CD4-positive, CD25-positive, alpha-beta regulatory T cell (primary cell): Measurements from ENCODE around the gene JAG2. TPM values are rescaled to one million over a fixed set of nuclear protein-coding genes. Genes with fewer than 3 reads are reported as not detected.

Experiments
- ATAC-seq, 2 donors: fragments of 150-1000 bp; cut with Tn5 transposase; one replicate each; pipeline ENCODE4 v1.10.0; 2021; ENCODE audit warnings: low read depth in 2 of 2, moderate number of reproducible peaks in 2 of 2, moderate library complexity in 1 of 2
- DNase-seq, 3 donors: peaks; one replicate each; pipeline versions ENCODE4 v3.0.0 to v3.0.0-alpha.2; 2012 to 2022; ENCODE audit warnings: mixed read lengths in 1 of 3
- H3K27ac ChIP-seq: one replicate; pipeline ENCODE4 v1.7.0; 2013; ENCODE audit warnings: mild to moderate bottlenecking, low read length; ENCODE audit not compliant: insufficient read depth, poor library complexity, severe bottlenecking
- H3K27me3 ChIP-seq: one replicate; pipeline ENCODE4 v1.7.0; 2013; ENCODE audit warnings: low read length; ENCODE audit not compliant: control insufficient read depth, insufficient read depth
- H3K36me3 ChIP-seq: one replicate; pipeline ENCODE4 v1.7.0; 2013; ENCODE audit warnings: mild to moderate bottlenecking, low read length, moderate library complexity; ENCODE audit not compliant: control insufficient read depth, insufficient read depth
- H3K4me1 ChIP-seq: 2 replicates; pipeline ENCODE4 v1.7.0; 2013; ENCODE audit warnings: mild to moderate bottlenecking, low read length; ENCODE audit not compliant: insufficient read depth, control insufficient read depth, poor library complexity, severe bottlenecking
- H3K4me3 ChIP-seq: one replicate; pipeline ENCODE4 v1.7.0; 2013; ENCODE audit warnings: low read depth, mild to moderate bottlenecking, low read length, moderate library complexity
- H3K9me3 ChIP-seq, 2 experiments: 1 replicate in 1 of 2; 2 replicates in 1 of 2; pipeline ENCODE4 v1.7.0; 2013; ENCODE audit warnings: low read length in 2 of 2, mild to moderate bottlenecking in 1 of 2, moderate library complexity in 1 of 2; ENCODE audit not compliant: control insufficient read depth in 2 of 2
- H3K27ac Mint-ChIP-seq, 3 donors: one replicate each; pipeline ENCODE4 v1.8.0; 2020 to 2022; ENCODE audit warnings: mild to moderate bottlenecking in 3 of 3, mixed read lengths in 3 of 3, moderate library complexity in 2 of 3
- H3K27me3 Mint-ChIP-seq: one replicate; pipeline ENCODE4 v1.8.0; 2022; ENCODE audit warnings: mild to moderate bottlenecking, mixed read lengths
- H3K36me3 Mint-ChIP-seq: one replicate; pipeline ENCODE4 v1.8.0; 2020; ENCODE audit warnings: mixed read lengths
- H3K4me1 Mint-ChIP-seq, 4 donors: one replicate each; pipeline ENCODE4 v1.8.0; 2020 to 2022; ENCODE audit warnings: mixed read lengths in 4 of 4, mild to moderate bottlenecking in 1 of 4
- H3K4me3 Mint-ChIP-seq, 4 donors: one replicate each; pipeline ENCODE4 v1.8.0; 2020 to 2022; ENCODE audit warnings: mild to moderate bottlenecking in 4 of 4, mixed read lengths in 4 of 4, moderate library complexity in 3 of 4
- H3K9me3 Mint-ChIP-seq, 7 donors: one replicate each; pipeline ENCODE4 v1.8.0; 2020 to 2022; ENCODE audit warnings: mixed read lengths in 7 of 7, mild to moderate bottlenecking in 3 of 7, moderate library complexity in 2 of 7
- polyA plus RNA-seq, 4 donors: library from polyadenylated mRNA; unstranded; fragments of 300-500 nt; fragmentation: Illumina TruSeq; gene quantifications; one replicate each; pipeline ENCODE4 v1.2.3, GENCODE V29; 2021
- total RNA-seq: library from RNA; stranded (reverse); gene quantifications from one replicate; pipeline ENCODE4 v1.2.3, GENCODE V29; 2022

Gene JAG2
- total and polyA plus RNA-seq, 5 donors from 2014 or later = 0.05 to 1.4 (median 0.23) TPM; not detected in 2

DNA sequence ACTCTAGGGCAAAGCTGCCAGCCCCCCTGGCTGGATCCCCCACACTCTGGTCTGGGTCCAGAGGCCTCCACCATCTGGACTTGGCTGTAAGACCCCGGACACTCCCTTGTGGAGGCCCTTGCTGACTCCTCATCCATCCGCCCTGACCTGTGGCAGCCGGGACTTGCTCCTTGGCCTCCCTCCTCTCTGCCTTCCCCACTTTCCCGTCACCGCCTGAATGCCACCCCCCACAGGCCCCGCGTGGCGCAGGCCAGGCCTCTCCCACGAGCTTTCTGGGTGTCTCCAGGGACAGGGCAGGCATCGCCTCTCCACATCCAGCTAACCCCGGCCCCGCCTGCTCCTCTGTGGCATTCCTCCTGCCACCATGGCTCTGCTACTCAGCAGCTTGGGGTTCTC lies 14.1 kb downstream of the JAG2 start:
- no peak for DNase-seq
- ATAC-seq = no peak
- Mint-ChIP-seq H3K4me3 (no peak overlapping the region), H3K4me1 (no peaks in the 10 kb centered on the region), H3K9me3 (peaks cover 0 to 1% (median 0%) of the 10 kb centered on the region in 7 donors), H3K36me3 (no peaks in the 10 kb centered on the region), H3K27ac (no peak overlapping the region), H3K27me3 (no peaks in the 10 kb centered on the region)
- Histone ChIP-seq H3K4me1 (no peaks in the 10 kb centered on the region), H3K27ac (no peak overlapping the region), H3K9me3 (no peaks in the 10 kb centered on the region), H3K36me3 (no peaks in the 10 kb centered on the region), H3K4me3 (no peak overlapping the region), H3K27me3 (no peaks in the 10 kb centered on the region)

DNA sequence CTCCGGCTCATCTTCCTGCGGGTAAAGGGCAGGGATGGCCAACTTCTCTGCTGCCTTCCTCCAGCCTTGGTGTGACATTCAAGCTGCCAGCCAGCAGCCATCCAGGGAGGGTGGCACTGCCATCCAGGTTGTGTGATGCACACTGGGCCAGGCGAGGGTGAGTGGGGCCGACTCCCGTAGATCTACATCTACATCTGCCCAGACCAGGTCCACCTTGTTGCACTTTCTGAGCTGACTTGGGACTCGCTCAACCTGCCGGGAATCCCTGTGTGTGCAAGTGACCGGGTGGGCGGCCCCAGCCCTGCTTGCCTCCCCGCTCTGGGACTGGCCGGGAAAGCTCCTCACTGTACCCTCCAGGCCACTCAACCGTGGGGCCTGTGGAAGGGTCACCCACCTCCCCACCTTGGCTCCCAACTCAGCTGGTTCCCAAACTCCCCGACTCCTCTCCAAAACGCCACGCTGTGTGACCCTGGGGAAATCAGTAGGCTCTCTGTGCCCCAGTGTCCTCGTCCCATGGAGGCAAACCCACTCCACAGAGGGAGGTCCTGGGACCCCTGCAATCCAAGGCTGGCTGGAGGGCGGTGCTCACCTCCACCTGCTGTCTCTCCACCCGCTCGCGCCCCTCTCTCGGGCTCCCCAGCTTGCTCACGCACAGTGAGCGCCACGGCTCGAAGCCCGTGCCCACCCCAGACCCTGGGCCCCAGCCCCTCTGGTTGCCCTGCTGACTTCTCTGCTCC lies 14.7 kb downstream of the JAG2 start:
- no peak overlapping the region for H3K4me3 ChIP-seq
- H3K4me3 Mint-ChIP-seq = no peak overlapping the region
- H3K9me3 Mint-ChIP-seq = peaks cover 0 to 1% (median 0%) of the 10 kb centered on the region in 7 donors
- ATAC-seq (no peak), DNase-seq (no peak)
- H3K9me3 ChIP-seq = no peaks in the 10 kb centered on the region
- H3K36me3 Mint-ChIP-seq = no peaks in the 10 kb centered on the region
- no peaks in the 10 kb centered on the region for H3K27me3 Mint-ChIP-seq
- H3K27ac Mint-ChIP-seq = no peak overlapping the region
- no peaks in the 10 kb centered on the region for H3K4me1 Mint-ChIP-seq
- H3K27ac ChIP-seq = no peak overlapping the region
- no peaks in the 10 kb centered on the region for H3K27me3 ChIP-seq
- no peaks in the 10 kb centered on the region for H3K36me3 ChIP-seq
- H3K4me1 ChIP-seq = no peaks in the 10 kb centered on the region

DNA sequence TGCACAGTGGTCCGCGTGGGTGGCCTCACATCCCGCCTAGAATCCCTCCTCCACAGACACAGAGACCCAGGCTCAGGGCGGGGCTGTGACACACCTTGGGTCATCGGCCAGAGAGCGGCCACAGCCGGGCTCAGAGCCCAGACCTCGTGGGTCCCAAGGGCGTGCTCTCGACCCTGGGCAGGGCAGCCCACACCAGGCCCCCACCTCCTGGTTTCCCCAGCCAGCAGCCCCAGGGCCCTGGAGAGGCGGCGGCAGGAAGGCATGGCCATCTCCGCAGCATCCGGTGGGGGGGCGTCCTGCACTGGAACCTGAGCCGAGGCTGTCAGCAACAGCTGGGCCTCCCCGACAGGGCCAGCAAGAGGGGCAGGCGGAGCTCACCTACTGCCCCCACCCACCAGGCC lies 15.2 kb downstream of the JAG2 start:
- Histone ChIP-seq H3K9me3 (no peaks in the 10 kb centered on the region), H3K36me3 (no peaks in the 10 kb centered on the region), H3K4me3 (no peak overlapping the region), H3K27ac (no peak overlapping the region), H3K27me3 (no peaks in the 10 kb centered on the region), H3K4me1 (no peaks in the 10 kb centered on the region)
- H3K4me3 Mint-ChIP-seq = no peak overlapping the region
- H3K4me1 Mint-ChIP-seq = no peaks in the 10 kb centered on the region
- peaks cover 0 to 1% (median 0%) of the 10 kb centered on the region in 7 donors for H3K9me3 Mint-ChIP-seq
- ATAC-seq (no peak), DNase-seq (no peak)
- H3K27ac Mint-ChIP-seq = no peak overlapping the region
- H3K36me3 Mint-ChIP-seq = no peaks in the 10 kb centered on the region
- H3K27me3 Mint-ChIP-seq = no peaks in the 10 kb centered on the region

DNA sequence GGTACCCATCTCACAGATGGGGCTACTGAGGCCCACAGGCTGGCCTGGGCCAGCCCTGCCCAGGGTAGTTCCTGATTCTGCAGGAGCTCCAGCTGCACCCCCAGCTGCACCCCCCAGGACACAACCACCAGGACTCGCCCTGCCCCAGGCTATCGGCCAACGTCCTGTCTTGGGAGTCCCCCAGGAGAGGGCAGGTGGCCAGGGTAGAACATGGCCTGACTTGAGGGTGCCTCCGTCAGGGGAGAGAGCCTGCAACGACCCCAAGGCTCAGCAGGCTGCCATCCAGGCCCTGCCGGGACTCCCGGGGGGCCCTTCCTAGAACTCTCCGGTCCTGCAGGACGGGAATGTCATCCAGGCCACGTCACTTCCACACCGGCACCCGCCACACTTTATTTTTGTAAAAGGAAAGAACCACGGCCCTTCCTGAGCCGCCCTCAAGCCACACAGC lies 15.8 kb downstream of the JAG2 start:
- Histone ChIP-seq H3K4me1 (no peaks in the 10 kb centered on the region), H3K27ac (no peak overlapping the region), H3K27me3 (no peaks in the 10 kb centered on the region), H3K36me3 (no peaks in the 10 kb centered on the region), H3K9me3 (no peaks in the 10 kb centered on the region), H3K4me3 (no peak overlapping the region)
- Mint-ChIP-seq H3K27me3 (no peaks in the 10 kb centered on the region), H3K36me3 (no peaks in the 10 kb centered on the region), H3K4me3 (no peak overlapping the region), H3K9me3 (peaks cover 0 to 1% (median 0%) of the 10 kb centered on the region in 7 donors), H3K4me1 (no peaks in the 10 kb centered on the region), H3K27ac (no peak overlapping the region)
- DNase-seq (no peak), ATAC-seq (no peak)

DNA sequence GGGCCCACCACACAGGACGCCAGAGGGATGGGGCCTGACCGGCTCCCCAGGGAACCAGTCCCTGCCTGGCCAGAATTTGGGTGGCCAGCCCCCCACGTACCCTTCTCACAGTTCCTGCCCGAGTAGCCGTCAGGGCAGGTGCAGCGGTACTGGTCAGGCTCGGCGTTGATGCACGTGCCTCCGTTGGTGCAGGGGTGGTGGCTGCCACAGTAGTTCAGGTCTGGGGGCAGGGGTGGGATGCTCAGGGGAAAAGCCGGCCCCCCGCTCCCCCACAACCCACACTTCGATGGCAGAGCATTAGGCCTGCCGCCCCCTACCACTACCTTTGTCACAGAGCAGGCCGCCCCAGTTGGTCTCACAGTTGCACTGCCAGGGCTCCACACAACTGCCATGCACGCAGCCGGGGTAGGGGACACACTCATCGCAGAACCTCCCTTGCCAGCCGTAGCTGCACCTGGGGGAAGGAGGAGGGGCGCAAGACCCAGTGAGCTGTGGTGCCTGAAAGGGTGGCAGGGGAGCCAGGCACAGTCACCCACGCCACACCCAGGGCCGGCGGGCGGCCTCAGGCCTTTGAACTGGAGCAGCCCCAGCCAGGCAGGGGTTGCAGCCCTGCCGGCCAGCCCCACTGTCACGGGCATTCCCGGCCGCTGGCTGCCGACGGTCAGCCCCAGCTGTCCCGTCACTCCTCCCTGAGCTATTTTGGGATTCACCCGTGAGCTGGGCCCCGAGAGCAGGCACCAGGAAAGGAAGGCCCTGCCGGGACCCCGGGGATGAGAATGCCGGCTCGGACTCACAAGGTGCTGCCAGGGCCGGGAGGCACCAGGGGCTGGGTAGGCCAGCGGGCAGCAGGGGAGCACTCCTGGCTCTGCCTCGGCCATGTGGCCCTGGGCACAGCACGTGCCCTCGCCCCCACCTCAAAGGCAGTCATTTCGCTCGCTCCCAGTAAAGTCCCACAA lies 16.5 kb downstream of the JAG2 start:
- Mint-ChIP-seq H3K27ac (no peak overlapping the region), H3K36me3 (no peaks in the 10 kb centered on the region), H3K4me3 (no peak overlapping the region), H3K9me3 (peaks cover 0 to 1% (median 0%) of the 10 kb centered on the region in 7 donors), H3K4me1 (no peaks in the 10 kb centered on the region), H3K27me3 (no peaks in the 10 kb centered on the region)
- Histone ChIP-seq H3K4me3 (no peak overlapping the region), H3K27ac (no peak overlapping the region), H3K36me3 (no peaks in the 10 kb centered on the region), H3K27me3 (no peaks in the 10 kb centered on the region), H3K4me1 (no peaks in the 10 kb centered on the region), H3K9me3 (no peaks in the 10 kb centered on the region)
- ATAC-seq (no peak), DNase-seq (no peak)

DNA sequence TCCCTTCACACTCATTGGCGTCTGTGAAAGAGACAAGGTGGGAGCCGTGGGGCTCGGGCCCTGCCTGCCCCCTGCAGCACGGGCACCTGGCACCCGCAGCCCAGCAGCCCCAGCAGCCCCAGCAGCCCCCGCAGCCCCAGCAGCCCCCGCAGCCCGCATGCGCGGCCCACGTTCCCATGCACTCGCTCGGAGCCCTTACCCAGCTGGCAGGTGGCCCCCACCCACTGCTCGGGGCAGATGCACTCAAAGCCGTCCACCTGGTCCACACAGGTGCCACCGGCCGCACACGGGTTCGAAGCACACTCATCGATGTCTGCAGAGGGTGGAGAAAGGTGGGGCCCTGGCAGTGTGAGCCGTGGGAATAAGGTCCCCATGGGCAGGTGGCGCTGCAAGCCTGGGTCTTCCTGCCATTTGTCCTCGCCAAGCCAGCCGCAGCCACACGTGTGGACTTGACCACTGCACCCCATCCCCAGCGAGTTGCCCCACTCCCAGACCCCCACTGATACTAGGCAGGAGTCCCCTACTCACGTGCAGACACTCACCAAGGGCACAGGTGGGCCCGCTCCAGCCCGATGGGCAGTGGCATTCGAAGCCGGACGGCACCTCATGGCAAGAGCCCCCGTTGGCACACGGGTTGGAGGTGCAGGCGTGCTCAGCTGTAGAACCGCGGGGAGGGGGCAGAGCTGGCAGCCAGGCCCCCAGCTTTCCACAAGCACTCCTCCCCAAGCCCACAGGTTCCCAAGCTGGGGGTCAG lies 17.3 kb downstream of the JAG2 start:
- no peak overlapping the region for H3K27ac ChIP-seq
- H3K4me1 Mint-ChIP-seq = no peaks in the 10 kb centered on the region
- no peaks in the 10 kb centered on the region for H3K36me3 ChIP-seq
- no peak overlapping the region for H3K4me3 ChIP-seq
- H3K4me3 Mint-ChIP-seq = no peak overlapping the region
- no peaks in the 10 kb centered on the region for H3K27me3 ChIP-seq
- no peaks in the 10 kb centered on the region for H3K27me3 Mint-ChIP-seq
- no peaks in the 10 kb centered on the region for H3K4me1 ChIP-seq
- ATAC-seq = no peak
- H3K27ac Mint-ChIP-seq = no peak overlapping the region
- no peaks in the 10 kb centered on the region for H3K9me3 Mint-ChIP-seq
- DNase-seq = no peak
- no peaks in the 10 kb centered on the region for H3K36me3 Mint-ChIP-seq
- H3K9me3 ChIP-seq = no peaks in the 10 kb centered on the region

DNA sequence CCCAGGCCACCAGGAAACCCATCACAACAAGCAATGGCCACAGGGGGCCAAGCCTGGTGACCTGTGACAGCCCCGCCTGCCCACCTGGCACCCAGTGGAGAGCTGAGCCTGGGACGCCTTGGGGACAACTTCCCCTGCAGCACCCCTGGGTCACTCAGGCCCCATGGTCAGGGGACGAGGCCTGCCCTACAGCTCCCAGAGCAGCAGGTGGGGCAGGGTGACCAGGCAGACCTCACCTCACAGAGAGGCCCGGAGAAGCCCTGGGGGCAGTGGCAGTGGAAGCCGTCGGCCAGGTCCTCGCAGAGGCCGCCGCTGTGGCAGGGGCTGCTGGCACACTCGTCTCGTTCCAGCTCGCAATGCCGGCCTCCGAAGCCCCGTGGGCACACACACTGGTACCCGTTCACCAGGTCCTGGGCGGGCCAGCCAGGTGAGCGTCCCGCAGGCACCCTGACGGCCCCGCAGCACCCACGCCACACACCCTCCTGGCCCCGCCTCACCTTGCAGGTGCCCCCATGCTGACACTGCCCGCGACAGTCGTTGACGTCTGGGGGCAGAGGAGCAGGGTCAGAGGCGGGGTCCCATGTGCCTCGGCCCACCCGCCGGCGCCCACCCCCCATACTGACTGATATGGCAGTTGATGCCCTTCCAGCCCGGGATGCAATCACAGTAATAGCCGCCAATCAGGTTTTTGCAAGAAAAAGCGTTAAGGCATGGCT lies 18.1 kb downstream of the JAG2 start:
- H3K4me1 Mint-ChIP-seq = no peaks in the 10 kb centered on the region
- no peaks in the 10 kb centered on the region for H3K27me3 Mint-ChIP-seq
- ATAC-seq (no peak), DNase-seq (no peak)
- Histone ChIP-seq H3K4me3 (no peak overlapping the region), H3K36me3 (no peaks in the 10 kb centered on the region), H3K4me1 (no peaks in the 10 kb centered on the region), H3K9me3 (no peaks in the 10 kb centered on the region), H3K27me3 (no peaks in the 10 kb centered on the region), H3K27ac (no peak overlapping the region)
- H3K9me3 Mint-ChIP-seq = no peaks in the 10 kb centered on the region
- no peaks in the 10 kb centered on the region for H3K36me3 Mint-ChIP-seq
- no peak overlapping the region for H3K27ac Mint-ChIP-seq
- no peak overlapping the region for H3K4me3 Mint-ChIP-seq
